GM13976 (cell line): ENCODE data around the gene TMED10.

Source experiments
- DNase-seq: peaks from one replicate; pipeline ENCODE4 v3.0.0; 2012; ENCODE audit warnings: low spot score
- CTCF ChIP-seq: IDR thresholded peaks from 2 replicates; pipeline ENCODE4 v1.5.1; 2012; ENCODE audit warnings: borderline replicate concordance, mild to moderate bottlenecking; ENCODE audit not compliant: insufficient read depth; ENCODE audit errors: extremely low read depth, missing control alignments, control extremely low read depth
- in situ Hi-C: fragments of 300-500 bp; cut with MboI; formaldehyde crosslinking; loops from one replicate; pipeline ENCODE4 v1.12.0; 2022; ENCODE audit warnings: low sequenced_read_pairs, mixed read lengths, inconsistent platforms; ENCODE audit not compliant: unreplicated experiment

Gene TMED10

GRCh38 chr14:75217508-75218206 lies 41.2 kb upstream of the TMED10 start:
- no peak for DNase-seq
- in situ Hi-C loops = no loop called here
- no peak for TF ChIP-seq CTCF

DNA sequence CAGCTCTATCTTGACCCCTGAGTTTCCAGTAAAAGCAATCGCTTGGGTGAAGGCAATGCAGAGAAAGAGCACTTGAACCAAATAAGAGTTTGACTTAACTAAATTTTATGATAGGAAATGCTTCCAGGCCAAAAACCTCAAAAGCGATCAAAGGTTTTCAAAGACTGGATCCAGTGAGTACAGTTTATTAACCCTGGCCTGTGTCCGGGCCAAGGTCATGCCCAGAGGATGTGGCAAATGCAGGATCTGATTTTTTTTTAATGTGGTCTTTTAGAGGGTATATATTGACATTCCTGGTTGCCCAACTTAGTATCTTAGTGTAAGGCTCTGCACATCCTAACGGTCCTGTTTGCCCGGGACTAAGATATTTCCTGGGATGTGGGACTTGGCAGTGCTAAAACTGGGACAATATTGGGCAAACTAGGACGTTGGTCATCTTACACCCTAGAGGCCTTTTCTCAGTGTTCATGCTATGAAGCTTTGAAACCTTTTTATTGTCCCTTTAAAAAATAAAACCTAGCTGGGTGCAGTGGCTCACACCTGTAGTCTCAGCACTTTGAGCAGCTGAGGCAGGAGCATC lies 40.1 kb upstream of the TMED10 start:
- TF ChIP-seq CTCF = no peak
- in situ Hi-C loops = no loop called here
- DNase-seq = no peak

GRCh38 chr14:75215520-75215919 lies 39.1 kb upstream of the TMED10 start:
- in situ Hi-C loops = no loop called here
- no peak for TF ChIP-seq CTCF
- no peak for DNase-seq

DNA sequence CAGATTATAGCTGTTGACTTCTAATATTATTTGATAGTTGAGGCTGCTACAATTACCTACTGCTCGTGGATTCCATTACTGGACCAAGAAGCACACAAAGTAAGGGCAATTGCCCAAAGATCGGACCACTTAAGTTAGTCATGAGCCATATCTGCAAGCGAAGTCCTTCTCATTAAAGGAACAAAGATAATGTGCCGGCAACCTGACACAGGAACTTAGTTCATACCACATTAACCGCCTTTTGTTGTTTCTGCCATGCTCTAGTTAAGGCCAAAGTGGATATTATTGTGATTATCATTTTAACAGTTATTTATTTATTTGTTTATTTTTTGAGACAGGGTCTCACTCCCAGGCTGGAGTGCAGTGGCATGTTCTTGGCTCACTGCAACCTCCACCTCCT lies 38.1 kb upstream of the TMED10 start:
- DNase-seq = no peak
- in situ Hi-C loops = no loop called here
- no peak for TF ChIP-seq CTCF

DNA sequence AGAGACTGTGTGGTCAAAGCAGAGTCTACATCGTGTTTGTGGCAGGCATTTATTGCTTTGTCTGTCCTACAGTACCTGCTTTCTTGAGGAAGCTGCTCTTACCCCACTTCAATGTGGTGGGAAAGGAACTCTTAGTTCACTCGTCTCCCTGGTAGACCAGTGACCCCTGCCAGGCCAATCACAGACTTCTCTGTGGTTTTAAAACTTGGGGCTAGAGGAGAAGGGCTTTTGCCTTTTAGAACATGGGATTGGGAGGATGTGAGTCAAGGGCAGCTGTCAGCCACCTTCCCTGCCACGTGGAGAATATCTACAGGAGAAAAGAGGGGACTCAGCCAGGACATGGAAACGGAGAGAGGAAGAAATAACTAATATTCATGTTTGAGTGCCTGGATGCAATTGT lies 36.8 kb upstream of the TMED10 start:
- in situ Hi-C loops = no loop called here
- DNase-seq = no peak
- TF ChIP-seq CTCF = no peak

GRCh38 chr14:75208843-75209242 lies 32.4 kb upstream of the TMED10 start:
- TF ChIP-seq CTCF = no peak
- in situ Hi-C loops = no loop called here
- no peak for DNase-seq
